Ishikawa (cell line): ENCODE results near the gene LEPROT.

Source experiments
- CEBPB ChIP-seq: IDR thresholded peaks from 2 replicates; pipeline ENCODE4 v1.6.1; 2012
- CREB1 ChIP-seq: IDR thresholded peaks from 2 replicates; pipeline ENCODE4 v1.6.1; 2012; ENCODE audit warnings: low read depth
- EGR1 ChIP-seq: IDR thresholded peaks from 2 replicates; pipeline ENCODE4 v1.6.1; 2012
- EP300 ChIP-seq: IDR thresholded peaks from 2 replicates; pipeline ENCODE4 v1.6.1; 2012; ENCODE audit warnings: borderline replicate concordance
- FOXM1 ChIP-seq: IDR thresholded peaks from 2 replicates; pipeline ENCODE4 v1.6.1; 2012; ENCODE audit warnings: low read depth, borderline replicate concordance
- NFIC ChIP-seq: IDR thresholded peaks from 2 replicates; pipeline ENCODE4 v1.6.1; 2012
- RAD21 ChIP-seq: IDR thresholded peaks from 2 replicates; pipeline ENCODE4 v1.6.1; 2012; ENCODE audit warnings: low read depth
- TAF1 ChIP-seq: IDR thresholded peaks from 2 replicates; pipeline ENCODE4 v1.6.1; 2012; ENCODE audit warnings: low read depth, mild to moderate bottlenecking
- TCF12 ChIP-seq: IDR thresholded peaks from 2 replicates; pipeline ENCODE4 v1.6.1; 2012; ENCODE audit warnings: low read depth
- TEAD4 ChIP-seq: IDR thresholded peaks from 2 replicates; pipeline ENCODE4 v1.6.1; 2012
- YY1 ChIP-seq: IDR thresholded peaks from 2 replicates; pipeline ENCODE4 v1.6.1; 2012; ENCODE audit warnings: low read depth
- ZBTB7A ChIP-seq: IDR thresholded peaks from 2 replicates; pipeline ENCODE4 v1.6.1; 2012; ENCODE audit warnings: low read depth
- TF ChIP-seq, protein P1 (sequence below): IDR thresholded peaks from 2 replicates; pipeline ENCODE4 v1.6.1; 2012
- TF ChIP-seq, protein P2 (sequence below): IDR thresholded peaks from 2 replicates; pipeline ENCODE4 v1.6.1; 2012; ENCODE audit warnings: low read depth, mild to moderate bottlenecking
- TF ChIP-seq, protein P3 (sequence below): IDR thresholded peaks from 2 replicates; pipeline ENCODE4 v1.6.1; 2012

The LEPROT gene

DNA sequence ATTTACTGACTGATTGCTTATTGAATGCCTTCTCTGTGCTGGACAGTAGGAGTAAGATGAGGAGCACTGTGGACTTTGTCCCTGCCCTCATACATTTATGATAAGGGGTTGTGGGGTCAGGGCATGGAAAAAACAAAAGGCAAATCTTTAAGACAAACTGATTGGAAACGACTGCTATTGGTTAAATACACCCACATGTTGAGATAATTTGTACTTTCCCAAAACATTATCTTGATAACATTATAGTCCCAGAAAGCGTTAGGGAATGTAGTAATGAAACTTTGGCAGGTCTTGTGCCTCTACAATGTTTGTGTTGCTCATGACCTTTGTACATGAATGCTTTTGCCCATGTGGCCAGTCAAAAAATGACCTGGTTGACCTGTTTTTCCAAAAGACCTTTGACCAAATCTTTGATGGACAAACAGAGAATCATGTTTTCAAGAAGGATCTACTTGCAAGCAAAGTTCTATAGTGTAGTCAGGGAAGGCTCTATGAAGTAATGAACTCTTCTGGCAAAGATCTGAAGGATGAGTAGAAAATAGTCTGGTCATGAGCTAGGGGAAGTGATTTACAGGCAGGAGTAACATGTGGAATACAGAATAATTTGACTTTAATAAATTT is 50.9 kb downstream of the LEPROT start:
- TF ChIP-seq NFIC = no peak
- no peak for TF ChIP-seq EP300
- TF ChIP-seq CREB1 = no peak
- TF ChIP-seq, protein P1, sequence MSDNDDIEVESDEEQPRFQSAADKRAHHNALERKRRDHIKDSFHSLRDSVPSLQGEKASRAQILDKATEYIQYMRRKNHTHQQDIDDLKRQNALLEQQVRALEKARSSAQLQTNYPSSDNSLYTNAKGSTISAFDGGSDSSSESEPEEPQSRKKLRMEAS = no peak
- TF ChIP-seq TCF12 = no peak
- no peak for TF ChIP-seq RAD21
- TF ChIP-seq, protein P2, sequence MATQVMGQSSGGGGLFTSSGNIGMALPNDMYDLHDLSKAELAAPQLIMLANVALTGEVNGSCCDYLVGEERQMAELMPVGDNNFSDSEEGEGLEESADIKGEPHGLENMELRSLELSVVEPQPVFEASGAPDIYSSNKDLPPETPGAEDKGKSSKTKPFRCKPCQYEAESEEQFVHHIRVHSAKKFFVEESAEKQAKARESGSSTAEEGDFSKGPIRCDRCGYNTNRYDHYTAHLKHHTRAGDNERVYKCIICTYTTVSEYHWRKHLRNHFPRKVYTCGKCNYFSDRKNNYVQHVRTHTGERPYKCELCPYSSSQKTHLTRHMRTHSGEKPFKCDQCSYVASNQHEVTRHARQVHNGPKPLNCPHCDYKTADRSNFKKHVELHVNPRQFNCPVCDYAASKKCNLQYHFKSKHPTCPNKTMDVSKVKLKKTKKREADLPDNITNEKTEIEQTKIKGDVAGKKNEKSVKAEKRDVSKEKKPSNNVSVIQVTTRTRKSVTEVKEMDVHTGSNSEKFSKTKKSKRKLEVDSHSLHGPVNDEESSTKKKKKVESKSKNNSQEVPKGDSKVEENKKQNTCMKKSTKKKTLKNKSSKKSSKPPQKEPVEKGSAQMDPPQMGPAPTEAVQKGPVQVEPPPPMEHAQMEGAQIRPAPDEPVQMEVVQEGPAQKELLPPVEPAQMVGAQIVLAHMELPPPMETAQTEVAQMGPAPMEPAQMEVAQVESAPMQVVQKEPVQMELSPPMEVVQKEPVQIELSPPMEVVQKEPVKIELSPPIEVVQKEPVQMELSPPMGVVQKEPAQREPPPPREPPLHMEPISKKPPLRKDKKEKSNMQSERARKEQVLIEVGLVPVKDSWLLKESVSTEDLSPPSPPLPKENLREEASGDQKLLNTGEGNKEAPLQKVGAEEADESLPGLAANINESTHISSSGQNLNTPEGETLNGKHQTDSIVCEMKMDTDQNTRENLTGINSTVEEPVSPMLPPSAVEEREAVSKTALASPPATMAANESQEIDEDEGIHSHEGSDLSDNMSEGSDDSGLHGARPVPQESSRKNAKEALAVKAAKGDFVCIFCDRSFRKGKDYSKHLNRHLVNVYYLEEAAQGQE = no peak
- TF ChIP-seq EGR1 = no peak
- TF ChIP-seq, protein P3, sequence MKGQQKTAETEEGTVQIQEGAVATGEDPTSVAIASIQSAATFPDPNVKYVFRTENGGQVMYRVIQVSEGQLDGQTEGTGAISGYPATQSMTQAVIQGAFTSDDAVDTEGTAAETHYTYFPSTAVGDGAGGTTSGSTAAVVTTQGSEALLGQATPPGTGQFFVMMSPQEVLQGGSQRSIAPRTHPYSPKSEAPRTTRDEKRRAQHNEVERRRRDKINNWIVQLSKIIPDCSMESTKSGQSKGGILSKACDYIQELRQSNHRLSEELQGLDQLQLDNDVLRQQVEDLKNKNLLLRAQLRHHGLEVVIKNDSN = no peak
- no peak for TF ChIP-seq YY1
- no peak for TF ChIP-seq CEBPB
- TF ChIP-seq FOXM1 = no peak
- TF ChIP-seq ZBTB7A = no peak
- no peak for TF ChIP-seq TAF1
- TF ChIP-seq TEAD4 = no peak

DNA sequence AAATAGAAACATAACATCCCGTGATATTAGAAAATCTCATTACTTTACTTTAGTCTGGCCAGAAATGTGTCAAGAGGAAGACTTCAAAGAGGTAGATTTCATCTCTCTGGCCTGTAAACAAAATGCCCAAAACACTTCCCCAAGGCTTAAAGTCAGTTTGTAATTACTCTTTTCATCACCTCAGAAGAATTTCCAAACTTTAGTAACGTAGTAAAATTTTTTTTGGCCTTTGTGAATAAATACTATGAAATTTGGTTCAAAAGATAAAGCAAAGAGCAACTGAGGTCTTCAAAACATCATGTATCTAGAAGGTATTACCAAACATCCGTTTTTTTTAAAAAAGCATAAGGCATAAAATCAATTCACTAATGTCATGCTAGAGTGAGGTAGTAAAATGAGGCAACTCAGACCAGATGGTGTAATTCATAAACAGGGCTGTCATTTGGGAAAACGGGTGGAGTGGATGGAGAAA is 51.4 kb downstream of the LEPROT start:
- no peak for TF ChIP-seq TEAD4
- TF ChIP-seq ZBTB7A = no peak
- TF ChIP-seq, protein P3 = no peak
- no peak for TF ChIP-seq NFIC
- TF ChIP-seq, protein P1 = no peak
- no peak for TF ChIP-seq CEBPB
- no peak for TF ChIP-seq CREB1
- TF ChIP-seq TAF1 = no peak
- TF ChIP-seq, protein P2 = no peak
- TF ChIP-seq YY1 = no peak
- TF ChIP-seq RAD21 = no peak
- no peak for TF ChIP-seq FOXM1
- no peak for TF ChIP-seq EP300
- TF ChIP-seq EGR1 = no peak
- no peak for TF ChIP-seq TCF12

DNA sequence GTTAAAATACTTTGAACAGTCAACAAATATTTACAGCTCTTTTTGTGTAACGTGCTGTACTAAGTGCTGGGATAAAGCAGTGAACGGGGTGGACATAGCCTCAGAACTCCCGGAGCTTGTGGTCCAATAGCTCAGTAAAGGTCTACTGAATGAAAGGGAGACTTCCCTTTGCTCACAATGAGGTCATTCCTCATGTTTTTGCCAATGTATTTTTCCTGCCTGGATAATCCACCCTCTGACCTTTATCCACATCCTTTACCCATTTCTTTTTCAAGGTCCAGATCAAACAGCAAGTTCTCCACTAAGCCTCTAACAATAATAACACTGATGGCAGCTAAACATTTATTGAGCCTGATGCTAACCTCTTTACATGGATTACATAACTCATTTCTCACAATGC is 55.9 kb downstream of the LEPROT start:
- TF ChIP-seq, protein P2 = no peak
- TF ChIP-seq TEAD4 (no peak), ZBTB7A (no peak), EP300 (no peak), CEBPB (no peak), CREB1 (no peak), NFIC (no peak), YY1 (no peak), RAD21 (no peak)
- TF ChIP-seq, protein P1 = no peak
